ENCODE measurements around the gene NEK2.
A peak's percentile ranks its signal among the peaks of the same experiment; 100 is the strongest.
"Not testable (repeated sequence)": the region's sequence is repeated elsewhere in the genome, so short reads cannot be mapped to it uniquely, and the experiment has no call there.

Gene NEK2

GRCh38 chr1:211693911-211694310 is 18.5 kb upstream of the NEK2 start:
- DNase-seq, result not testable (repeated sequence)

- no peak for DNase-seq
Measured at GRCh38 chr1:211688421-211688820, 13.0 kb upstream of the NEK2 start.

- no peak for DNase-seq
Measured at GRCh38 chr1:211687462-211688215, 12.2 kb upstream of the NEK2 start.

- DNase-seq, result no peak
Measured at GRCh38 chr1:211685823-211686222, 10.4 kb upstream of the NEK2 start.

GRCh38 chr1:211684791-211685190 is 9.4 kb upstream of the NEK2 start:
- DNase-seq, result no peak

- no peak for DNase-seq
Measured at GRCh38 chr1:211684331-211684730, 8.9 kb upstream of the NEK2 start.

GRCh38 chr1:211683396-211684297 is 8.2 kb upstream of the NEK2 start:
- no peak for DNase-seq

- not testable (repeated sequence) for DNase-seq
Measured at GRCh38 chr1:211682186-211682585, 6.8 kb upstream of the NEK2 start.

- DNase-seq, result peak; percentile 86
Measured at GRCh38 chr1:211680752-211681327, 5.4 kb upstream of the NEK2 start.

- DNase-seq, result no peak
Measured at GRCh38 chr1:211677659-211678058, 2.2 kb upstream of the NEK2 start.

- no peak for DNase-seq
Measured at GRCh38 chr1:211676761-211677160, 1.3 kb upstream of the NEK2 start.

- DNase-seq, result no peak
Measured at GRCh38 chr1:211676106-211676583, 724 bp upstream of the NEK2 start.

- DNase-seq, result no peak
Measured at GRCh38 chr1:211667065-211667617, 8.3 kb downstream of the NEK2 start.

- no peak for DNase-seq
Measured at GRCh38 chr1:211660718-211661222, 14.7 kb downstream of the NEK2 start.

- no peak for DNase-seq
Measured at GRCh38 chr1:211656728-211657127, 18.7 kb downstream of the NEK2 start.

GRCh38 chr1:211654838-211655787 is 20.3 kb downstream of the NEK2 start:
- DNase-seq, result peak; percentile 84

GRCh38 chr1:211653959-211654496 is 21.4 kb downstream of the NEK2 start:
- DNase-seq, result no peak

GRCh38 chr1:211653293-211653692 is 22.1 kb downstream of the NEK2 start:
- no peak for DNase-seq

GRCh38 chr1:211652371-211652770 is 23.1 kb downstream of the NEK2 start:
- no peak for DNase-seq

- DNase-seq, result no peak
Measured at GRCh38 chr1:211650904-211651303, 24.5 kb downstream of the NEK2 start.

Measured in fibroblast of upper back skin (primary cell).